A549 (cell line): ENCODE data around the gene RETREG1.

ENCODE experiments used
- EP300 ChIP-seq, 2 experiments: fragments of >200 bp; sonication (Bioruptor Twin); formaldehyde crosslinking; IDR thresholded peaks; 2 replicates in 1 of 2; 3 replicates in 1 of 2; pipeline ENCODE4 v1.6.1; 2016 to 2017
- MAFK ChIP-seq: fragments of 450-650 bp; IDR thresholded peaks from 2 replicates; pipeline ENCODE4 v1.6.1; 2014; ENCODE audit not compliant: partially characterized antibody
- POLR2A ChIP-seq: IDR thresholded peaks from 2 replicates; pipeline ENCODE4 v1.6.1; 2012; ENCODE audit warnings: mild to moderate bottlenecking, low read length
- TF ChIP-seq, protein P1 (sequence below): fragments of >200 bp; sonication (Bioruptor Twin); formaldehyde crosslinking; IDR thresholded peaks from 3 replicates; pipeline ENCODE4 v1.5.1; 2016
- TF ChIP-seq, protein P2 (sequence below): IDR thresholded peaks from 2 replicates; pipeline ENCODE4 v1.6.1; 2012

DNA sequence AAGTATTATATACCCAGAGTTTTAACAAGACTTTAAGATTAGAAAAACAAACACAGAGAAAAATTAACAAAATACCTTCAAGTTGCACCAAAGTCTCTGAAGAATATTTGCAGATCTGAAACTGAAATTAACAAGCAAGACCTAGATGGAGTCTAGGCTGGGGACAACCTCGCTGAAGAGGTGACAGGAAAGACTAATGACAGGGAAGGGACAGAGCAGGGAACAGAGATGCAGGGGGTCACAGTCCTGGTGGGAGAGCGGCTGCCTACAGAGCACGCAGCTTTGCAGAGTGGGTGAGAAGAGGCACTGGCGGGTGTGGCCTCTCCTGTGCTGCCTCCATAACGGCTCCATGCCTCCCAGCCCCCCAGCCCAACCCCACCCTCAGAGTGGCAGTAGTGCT lies 13.5 kb downstream of the RETREG1 start:
- TF ChIP-seq, protein P1, sequence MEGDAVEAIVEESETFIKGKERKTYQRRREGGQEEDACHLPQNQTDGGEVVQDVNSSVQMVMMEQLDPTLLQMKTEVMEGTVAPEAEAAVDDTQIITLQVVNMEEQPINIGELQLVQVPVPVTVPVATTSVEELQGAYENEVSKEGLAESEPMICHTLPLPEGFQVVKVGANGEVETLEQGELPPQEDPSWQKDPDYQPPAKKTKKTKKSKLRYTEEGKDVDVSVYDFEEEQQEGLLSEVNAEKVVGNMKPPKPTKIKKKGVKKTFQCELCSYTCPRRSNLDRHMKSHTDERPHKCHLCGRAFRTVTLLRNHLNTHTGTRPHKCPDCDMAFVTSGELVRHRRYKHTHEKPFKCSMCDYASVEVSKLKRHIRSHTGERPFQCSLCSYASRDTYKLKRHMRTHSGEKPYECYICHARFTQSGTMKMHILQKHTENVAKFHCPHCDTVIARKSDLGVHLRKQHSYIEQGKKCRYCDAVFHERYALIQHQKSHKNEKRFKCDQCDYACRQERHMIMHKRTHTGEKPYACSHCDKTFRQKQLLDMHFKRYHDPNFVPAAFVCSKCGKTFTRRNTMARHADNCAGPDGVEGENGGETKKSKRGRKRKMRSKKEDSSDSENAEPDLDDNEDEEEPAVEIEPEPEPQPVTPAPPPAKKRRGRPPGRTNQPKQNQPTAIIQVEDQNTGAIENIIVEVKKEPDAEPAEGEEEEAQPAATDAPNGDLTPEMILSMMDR = no peak
- TF ChIP-seq POLR2A (no peak), EP300 (IDR thresholded peaks at IDR 0.05) (no peak), MAFK (no peak)
- TF ChIP-seq, protein P2, sequence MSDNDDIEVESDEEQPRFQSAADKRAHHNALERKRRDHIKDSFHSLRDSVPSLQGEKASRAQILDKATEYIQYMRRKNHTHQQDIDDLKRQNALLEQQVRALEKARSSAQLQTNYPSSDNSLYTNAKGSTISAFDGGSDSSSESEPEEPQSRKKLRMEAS = no peak
